Adrenal gland (tissue), 12 donors: ENCODE results near the gene RPE65. TPM values are rescaled to one million over a fixed set of nuclear protein-coding genes. Genes with fewer than 3 reads are reported as not detected.

ENCODE experiments used
- DNase-seq, 7 donors: peaks; one replicate each; pipeline ENCODE4 v3.0.0-alpha.2; 2019 to 2020
- H3K27ac ChIP-seq, 5 donors: fragments of 200-600 bp; sonication (generic) in 4 of 5; 1 replicate in 3 of 5; 2 replicates in 2 of 5; pipeline versions ENCODE4 v1.5.1 to v1.8.0; 2016 to 2020; ENCODE audit warnings: mild to moderate bottlenecking in 1 of 5
- H3K27me3 ChIP-seq: fragments of 200-600 bp; 2 replicates; pipeline ENCODE4 v1.8.0; 2021
- H3K36me3 ChIP-seq, 2 donors: fragments of 200-600 bp; replicated peaks in 1 of 2; 1 replicate in 1 of 2; 2 replicates in 1 of 2; pipeline versions ENCODE4 v1.5.1 to v1.8.0; 2018 to 2022
- H3K4me1 ChIP-seq, 2 donors: fragments of 200-600 bp; replicated peaks in 1 of 2; 1 replicate in 1 of 2; 2 replicates in 1 of 2; pipeline versions ENCODE4 v1.5.1 to v1.8.0; 2018 to 2021
- H3K4me3 ChIP-seq, 4 donors: fragments of 200-600 bp; sonication (generic) in 3 of 4; one replicate each; pipeline ENCODE4 v1.5.1; 2016 to 2018
- H3K9me3 ChIP-seq, 3 donors: fragments of 200-600 bp; sonication (generic) in 1 of 3; replicated peaks in 1 of 3; 1 replicate in 2 of 3; 2 replicates in 1 of 3; pipeline versions ENCODE4 v1.5.1 to v1.8.0; 2016 to 2021
- POLR2A ChIP-seq, 2 donors: fragments of 450-650 bp; IDR thresholded peaks; one replicate each; pipeline ENCODE4 v1.6.1; 2017; ENCODE audit warnings: antibody characterized with exemption in 2 of 2, mild to moderate bottlenecking in 2 of 2, moderate library complexity in 1 of 2
- WGBS, 4 donors: extraction: QIAGEN DNeasy Blood & Tissue Kit in 2 of 4; methylation state at CpG; one replicate each; pipeline versions ENCODE4 v1.1.5 to v1.1.7; 2013 to 2017; 5-methylcytosine and 5-hydroxymethylcytosine counted together
- intact Hi-C, 2 donors: fragments of 100-400 bp; cut with DNase I; formaldehyde crosslinking; loops; one replicate each; pipeline versions ENCODE4 v1.14.1 to v1.15.0; 2022 to 2023
- polyA plus RNA-seq, 3 donors: library from polyadenylated mRNA; stranded (reverse); fragments of 200-250 nt in 2 of 3; fragments of 350-450 nt in 1 of 3; fragmentation: Illumina TruSeq in 1 of 3; extraction: RNeasy Lipid Tissue Mini Kit (QIAGEN cat#74804) in 1 of 3; gene quantifications; one replicate each; pipeline ENCODE4 v1.2.3, GENCODE V29; 2013 to 2014
- total RNA-seq, 9 donors: library from RNA; depleted of rRNA in 4 of 9; stranded (reverse); fragments of >200 nt in 4 of 9; fragments of 120-200 nt in 1 of 9; fragmentation: NEBNext Ultra II Directional in 1 of 9; extraction: Animal tissue kit (Norgen Biotek cat#: 25700) in 1 of 9; gene quantifications; one replicate each; pipeline versions ENCODE4 v1.1.0 to v1.2.4, GENCODE V29; 2013 to 2023
- TF ChIP-seq, protein P1 (sequence below), 6 experiments: fragments of 450-650 bp in 4 of 6; fragments of 200-600 bp in 2 of 6; sonication (generic) in 1 of 6; IDR thresholded peaks; 1 replicate in 5 of 6; 2 replicates in 1 of 6; pipeline versions ENCODE4 v1.5.1 to v1.8.0; 2016 to 2021; ENCODE audit warnings: antibody characterized with exemption in 6 of 6, mild to moderate bottlenecking in 2 of 6, moderate library complexity in 1 of 6
- donor health status: healthy with polysubstance abuse.
- donor health status: Bipolar disorder and iron deficiency.
- donor health status: DM: yes; HTN: yes; CAD: no.
- donor health status: DM: no; HTN: no; CAD: no.
- donor health status: DM: no; HTN: no; CAD: no.
- donor health status: DM: yes; HTN: yes; CAD: no.

Gene RPE65
- total and polyA plus RNA-seq, 12 donors = 0.06 TPM; not detected in 11

GRCh38 chr1:68431076-68431475, 18.7 kb downstream of the RPE65 start:
- intact Hi-C loops = no loop called here
- WGBS, 4 donors = 83 to 88% (median 85%) methylated on average over 3 of the region's 3 CpGs
- no peak overlapping the region for H3K4me3 ChIP-seq

DNA sequence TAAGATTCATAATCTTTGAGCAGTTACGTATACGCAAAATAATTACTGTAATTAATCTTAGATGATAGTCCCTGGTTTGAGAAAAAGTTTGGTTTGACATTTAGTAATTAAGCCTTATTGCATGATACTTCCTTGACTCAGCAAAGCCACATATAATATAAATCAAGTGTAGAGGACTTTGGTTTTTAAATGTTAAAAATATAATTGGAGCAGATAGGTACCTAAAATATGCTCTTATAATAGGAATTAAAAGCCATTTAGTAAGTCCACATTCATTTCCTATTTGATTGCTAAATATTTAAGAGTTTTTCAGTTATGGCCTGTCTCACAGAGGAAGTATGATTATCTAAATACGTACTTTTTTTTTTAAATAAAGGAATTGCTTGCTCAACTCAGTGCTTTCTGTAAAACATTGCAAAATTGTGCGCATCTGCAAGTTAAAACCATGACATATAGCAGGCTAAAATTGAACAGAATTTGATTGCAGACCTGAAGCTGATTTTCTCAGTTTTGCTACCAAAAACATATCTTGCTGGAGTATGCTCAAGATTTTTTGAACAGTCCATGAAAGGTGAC, 20.4 kb downstream of the RPE65 start:
- H3K9me3 ChIP-seq = no peaks in the 10 kb centered on the region

More at GRCh38 chr1:68431076-68431475, 18.7 kb downstream of the RPE65 start:
- Histone ChIP-seq H3K4me1 (peaks cover 3 to 5% of the 10 kb centered on the region in 2 donors), H3K27me3 (no peaks in the 10 kb centered on the region), H3K9me3 (no peaks in the 10 kb centered on the region), H3K36me3 (no peaks in the 10 kb centered on the region), H3K27ac (no peak overlapping the region)
- TF ChIP-seq, protein P1, sequence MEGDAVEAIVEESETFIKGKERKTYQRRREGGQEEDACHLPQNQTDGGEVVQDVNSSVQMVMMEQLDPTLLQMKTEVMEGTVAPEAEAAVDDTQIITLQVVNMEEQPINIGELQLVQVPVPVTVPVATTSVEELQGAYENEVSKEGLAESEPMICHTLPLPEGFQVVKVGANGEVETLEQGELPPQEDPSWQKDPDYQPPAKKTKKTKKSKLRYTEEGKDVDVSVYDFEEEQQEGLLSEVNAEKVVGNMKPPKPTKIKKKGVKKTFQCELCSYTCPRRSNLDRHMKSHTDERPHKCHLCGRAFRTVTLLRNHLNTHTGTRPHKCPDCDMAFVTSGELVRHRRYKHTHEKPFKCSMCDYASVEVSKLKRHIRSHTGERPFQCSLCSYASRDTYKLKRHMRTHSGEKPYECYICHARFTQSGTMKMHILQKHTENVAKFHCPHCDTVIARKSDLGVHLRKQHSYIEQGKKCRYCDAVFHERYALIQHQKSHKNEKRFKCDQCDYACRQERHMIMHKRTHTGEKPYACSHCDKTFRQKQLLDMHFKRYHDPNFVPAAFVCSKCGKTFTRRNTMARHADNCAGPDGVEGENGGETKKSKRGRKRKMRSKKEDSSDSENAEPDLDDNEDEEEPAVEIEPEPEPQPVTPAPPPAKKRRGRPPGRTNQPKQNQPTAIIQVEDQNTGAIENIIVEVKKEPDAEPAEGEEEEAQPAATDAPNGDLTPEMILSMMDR (IDR thresholded peaks at IDR 0.05) = no peak
- TF ChIP-seq POLR2A (IDR thresholded peaks at IDR 0.05) = no peak
- no peak for DNase-seq

GRCh38 chr1:68426594-68426993, 23.2 kb downstream of the RPE65 start:
- peaks cover 3 to 5% of the 10 kb centered on the region in 2 donors for H3K4me1 ChIP-seq
- DNase-seq = no peak
- H3K36me3 ChIP-seq = no peaks in the 10 kb centered on the region
- no peaks in the 10 kb centered on the region for H3K27me3 ChIP-seq
- no peak for TF ChIP-seq POLR2A (IDR thresholded peaks at IDR 0.05)
- TF ChIP-seq, protein P1 (IDR thresholded peaks at IDR 0.05) = no peak
- no peak overlapping the region for H3K4me3 ChIP-seq
- intact Hi-C loops = no loop called here
- 82 to 91% (median 87%) methylated on average over 2 of the region's 2 CpGs for WGBS, 4 donors
- no peaks in the 10 kb centered on the region for H3K9me3 ChIP-seq
- no peak overlapping the region for H3K27ac ChIP-seq

More for the DNA sequence above, 20.4 kb downstream of the RPE65 start:
- H3K27ac ChIP-seq = no peak overlapping the region
- peaks cover 3 to 5% of the 10 kb centered on the region in 2 donors for H3K4me1 ChIP-seq
- H3K4me3 ChIP-seq = no peak overlapping the region
- no peaks in the 10 kb centered on the region for H3K27me3 ChIP-seq
- no peak for DNase-seq
- H3K36me3 ChIP-seq = no peaks in the 10 kb centered on the region
- intact Hi-C loops = no loop called here
- WGBS, 4 donors = 55 to 75% (median 65%) methylated on average over 4 of the region's 4 CpGs
- TF ChIP-seq, protein P1 (IDR thresholded peaks at IDR 0.05) = no peak
- TF ChIP-seq POLR2A (IDR thresholded peaks at IDR 0.05) = no peak

DNA sequence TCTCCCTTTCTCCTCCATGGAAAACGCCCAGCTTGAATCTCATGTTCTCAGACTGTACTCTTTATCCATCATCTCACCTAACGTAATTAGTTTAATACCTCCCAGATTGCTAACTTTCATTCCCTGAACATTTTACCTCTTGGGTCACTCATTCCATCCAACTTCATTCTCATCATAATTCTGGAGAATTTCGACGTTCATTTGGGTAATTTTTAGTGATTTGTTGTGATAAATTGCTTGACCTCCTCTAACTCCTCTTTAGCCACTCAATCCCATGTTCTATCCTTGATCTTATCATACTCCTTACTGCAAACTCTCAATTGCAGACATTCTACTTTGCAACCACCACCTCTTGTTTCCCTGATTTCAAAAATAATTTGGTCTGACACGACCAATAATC, 28.4 kb downstream of the RPE65 start:
- no peaks in the 10 kb centered on the region for H3K9me3 ChIP-seq
- TF ChIP-seq POLR2A (IDR thresholded peaks at IDR 0.05) = no peak
- TF ChIP-seq, protein P1 (IDR thresholded peaks at IDR 0.05) = no peak
- 65 to 79% (median 72%) methylated on average over 5 of the region's 5 CpGs for WGBS, 4 donors
- H3K27me3 ChIP-seq = no peaks in the 10 kb centered on the region
- H3K36me3 ChIP-seq = no peaks in the 10 kb centered on the region
- no peaks in the 10 kb centered on the region for H3K4me1 ChIP-seq
- no peak overlapping the region for H3K4me3 ChIP-seq
- DNase-seq = no peak
- intact Hi-C loops = no loop called here
- no peak overlapping the region for H3K27ac ChIP-seq
